Ascending aorta (tissue), 2 donors: ENCODE measurements around the gene MATN3. TPM values are rescaled to one million over a fixed set of nuclear protein-coding genes. Genes with fewer than 3 reads are reported as not detected.

Source experiments
- DNase-seq, 2 donors: peaks; one replicate each; pipeline ENCODE4 v3.0.0-alpha.2; 2019; ENCODE audit warnings: low spot score in 2 of 2
- H3K27ac ChIP-seq, 2 donors: fragments of 200-600 bp; sonication (generic); one replicate each; pipeline ENCODE4 v1.5.1; 2016 to 2017; ENCODE audit warnings: mild to moderate bottlenecking in 1 of 2
- H3K27me3 ChIP-seq: fragments of 200-600 bp; sonication (generic); one replicate; pipeline ENCODE4 v1.5.1; 2017
- H3K36me3 ChIP-seq, 2 donors: fragments of 200-600 bp; sonication (generic); one replicate each; pipeline ENCODE4 v1.5.1; 2016
- H3K4me1 ChIP-seq, 2 donors: fragments of 200-600 bp; sonication (generic); one replicate each; pipeline ENCODE4 v1.5.1; 2016 to 2017; ENCODE audit warnings: mild to moderate bottlenecking in 1 of 2
- H3K4me3 ChIP-seq, 2 donors: fragments of 200-600 bp; sonication (generic); one replicate each; pipeline ENCODE4 v1.5.1; 2016 to 2017; ENCODE audit warnings: mild to moderate bottlenecking in 1 of 2
- H3K9me3 ChIP-seq, 2 donors: fragments of 200-600 bp; sonication (generic); one replicate each; pipeline ENCODE4 v1.5.1; 2016
- CTCF ChIP-seq, 3 experiments: fragments of 200-600 bp in 2 of 3; fragments of 450-650 bp in 1 of 3; sonication (generic) in 2 of 3; IDR thresholded peaks; one replicate each; pipeline ENCODE4 v1.5.1; 2016 to 2019; ENCODE audit warnings: antibody characterized with exemption in 3 of 3, mild to moderate bottlenecking in 1 of 3, moderate library complexity in 1 of 3
- intact Hi-C: fragments of 100-400 bp; cut with DNase I; formaldehyde crosslinking; loops from one replicate; pipeline ENCODE4 v1.15.1; 2023
- total RNA-seq: library from RNA; depleted of rRNA; stranded (reverse); fragments of >200 nt; gene quantifications from one replicate; pipeline ENCODE4 v1.1.0, GENCODE V29; 2016

The MATN3 gene
- total RNA-seq, 1 donor from 2014 or later = 0.64 TPM

GRCh38 chr2:19993731-19994130, 18.7 kb downstream of the MATN3 start:
- Histone ChIP-seq H3K4me3 (no peak overlapping the region), H3K27ac (no peak overlapping the region), H3K4me1 (peaks cover 0 to 2% of the 10 kb centered on the region in 2 donors), H3K36me3 (no peaks in the 10 kb centered on the region), H3K27me3 (no peaks in the 10 kb centered on the region), H3K9me3 (no peaks in the 10 kb centered on the region)
- no peak for TF ChIP-seq CTCF (IDR thresholded peaks at IDR 0.05)
- no peak for DNase-seq
- intact Hi-C loops = no loop called here

GRCh38 chr2:19991895-19992294, 20.6 kb downstream of the MATN3 start:
- Histone ChIP-seq H3K27ac (no peak overlapping the region), H3K4me1 (peaks cover 0 to 5% of the 10 kb centered on the region in 2 donors), H3K4me3 (no peak overlapping the region), H3K9me3 (no peaks in the 10 kb centered on the region), H3K36me3 (no peaks in the 10 kb centered on the region), H3K27me3 (no peaks in the 10 kb centered on the region)
- intact Hi-C loops = loop anchor here (2.0 kb wide), 1 partner anchor 21 kb away; the partner anchor contains the start of gene MATN3
- no peak for TF ChIP-seq CTCF (IDR thresholded peaks at IDR 0.05)
- no peak for DNase-seq

GRCh38 chr2:19990416-19990728, 22.1 kb downstream of the MATN3 start:
- peak overlapping the region in 1 of 2 donors; percentile 24 for H3K27ac ChIP-seq
- no peaks in the 10 kb centered on the region for H3K9me3 ChIP-seq
- no peak for DNase-seq
- peak overlapping the region; percentile 58 to 67 for H3K4me3 ChIP-seq
- intact Hi-C loops = loop anchor here (2.0 kb wide), 1 partner anchor 22 kb away; the partner anchor contains the start of gene MATN3
- TF ChIP-seq CTCF (IDR thresholded peaks at IDR 0.05) = no peak
- H3K4me1 ChIP-seq = peaks cover 0 to 5% of the 10 kb centered on the region in 2 donors
- H3K36me3 ChIP-seq = no peaks in the 10 kb centered on the region
- H3K27me3 ChIP-seq = no peaks in the 10 kb centered on the region

GRCh38 chr2:19989667-19990415, 22.6 kb downstream of the MATN3 start, which contains the start of gene WDR35:
WDR35 (minus strand) TSS chr2:19990105; CDS start chr2:19990015, 90 bp downstream.
- TF ChIP-seq CTCF (IDR thresholded peaks at IDR 0.05) = no peak
- Histone ChIP-seq H3K4me1 (peaks cover 0 to 5% of the 10 kb centered on the region in 2 donors), H3K27me3 (no peaks in the 10 kb centered on the region), H3K36me3 (no peaks in the 10 kb centered on the region), H3K9me3 (no peaks in the 10 kb centered on the region), H3K27ac (peak within 1 kb of the TSS; percentile 24 to 35), H3K4me3 (peak within 1 kb of the TSS; percentile 58 to 67)
- intact Hi-C loops = loop anchor here (2.0 kb wide), 1 partner anchor 23 kb away; the partner anchor contains the start of gene MATN3
- DNase-seq = peak; percentile 58 to 94

GRCh38 chr2:19989342-19989666, 23.2 kb downstream of the MATN3 start:
- Histone ChIP-seq H3K27ac (peak overlapping the region; percentile 24 to 35), H3K4me1 (peaks cover 0 to 5% of the 10 kb centered on the region in 2 donors), H3K9me3 (no peaks in the 10 kb centered on the region), H3K4me3 (peak overlapping the region; percentile 58 to 67), H3K27me3 (no peaks in the 10 kb centered on the region), H3K36me3 (no peaks in the 10 kb centered on the region)
- no peak for DNase-seq
- intact Hi-C loops = no loop called here
- no peak for TF ChIP-seq CTCF (IDR thresholded peaks at IDR 0.05)
